ENCODE measurements around the gene ADCY5.

- TF ChIP-seq SP1 (IDR thresholded peaks at IDR 0.05; ENCODE audit: low read depth) (no peak), YY1 (IDR thresholded peaks at IDR 0.05; ENCODE audit: extremely low read depth, insufficient replicate concordance, low read depth, low read length) (no peak), CTCF (IDR thresholded peaks at IDR 0.05 in 2 of 3, conservative IDR thresholded peaks at IDR 0.05 in 1 of 3; ENCODE audit: borderline replicate concordance in 1 of 3, insufficient read depth in 1 of 3, low read depth in 2 of 3, low read length in 2 of 3) (no peak), POLR2A (IDR thresholded peaks at IDR 0.05; ENCODE audit: borderline replicate concordance, extremely low read depth, insufficient read depth, insufficient read length) (no peak), EZH2 (IDR thresholded peaks at IDR 0.05) (no peak), CBX3 (IDR thresholded peaks at IDR 0.05; ENCODE audit: low read depth) (no peak), EZH2phosphoT487 (IDR thresholded peaks at IDR 0.05; ENCODE audit: borderline replicate concordance) (no peak)
These were observed 18.6 kb downstream of the ADCY5 start for GRCh38 chr3:123430266-123430665.
